Esophagus muscularis mucosa (tissue), 4 donors: ENCODE data around the gene MON2. TPM values are rescaled to one million over a fixed set of nuclear protein-coding genes. Genes with fewer than 3 reads are reported as not detected.
"Not testable (repeated sequence)": the region's sequence is repeated elsewhere in the genome, so short reads cannot be mapped to it uniquely, and the experiment has no call there.

ENCODE experiments used
- DNase-seq: peaks from one replicate; pipeline ENCODE4 v3.0.0-alpha.2; 2017; ENCODE audit errors: extremely low spot score
- H3K27ac ChIP-seq, 4 donors: fragments of 200-600 bp; sonication (generic); replicated peaks in 1 of 4; 1 replicate in 3 of 4; 2 replicates in 1 of 4; pipeline ENCODE4 v1.5.1; 2016 to 2019; ENCODE audit warnings: mild to moderate bottlenecking in 1 of 4
- H3K27me3 ChIP-seq, 4 donors: fragments of 200-600 bp; sonication (generic); one replicate each; pipeline versions ENCODE4 v1.5.1 to v1.6.0; 2016 to 2019
- H3K36me3 ChIP-seq, 4 donors: fragments of 200-600 bp; sonication (generic); one replicate each; pipeline ENCODE4 v1.5.1; 2016 to 2019
- H3K4me1 ChIP-seq, 4 donors: fragments of 200-600 bp; sonication (generic); one replicate each; pipeline ENCODE4 v1.5.1; 2016 to 2019
- H3K4me3 ChIP-seq, 4 donors: fragments of 200-600 bp; sonication (generic); 1 replicate in 2 of 4; 2 replicates in 2 of 4; pipeline ENCODE4 v1.5.1; 2016 to 2019; ENCODE audit warnings: mild to moderate bottlenecking in 4 of 4, moderate library complexity in 1 of 4
- H3K9me3 ChIP-seq, 4 donors: fragments of 200-600 bp; sonication (generic); 1 replicate in 3 of 4; 2 replicates in 1 of 4; pipeline ENCODE4 v1.5.1; 2016 to 2019
- CTCF ChIP-seq, 3 experiments: fragments of 200-600 bp in 2 of 3; fragments of 450-650 bp in 1 of 3; sonication (generic) in 2 of 3; IDR thresholded peaks; one replicate each; pipeline ENCODE4 v1.5.1; 2017 to 2019; ENCODE audit warnings: antibody characterized with exemption in 3 of 3, mild to moderate bottlenecking in 2 of 3, moderate library complexity in 1 of 3
- EP300 ChIP-seq: sonication (generic); formaldehyde crosslinking; IDR thresholded peaks from one replicate; pipeline ENCODE4 v1.6.1; 2017; ENCODE audit warnings: antibody characterized with exemption
- POLR2A ChIP-seq: fragments of 450-650 bp; IDR thresholded peaks from one replicate; pipeline ENCODE4 v1.6.1; 2017; ENCODE audit warnings: antibody characterized with exemption, moderate library complexity, mild to moderate bottlenecking, low read depth
- POLR2AphosphoS5 ChIP-seq, 2 donors: sonication (generic); formaldehyde crosslinking; IDR thresholded peaks; one replicate each; pipeline ENCODE4 v1.6.1; 2017; ENCODE audit warnings: antibody characterized with exemption in 2 of 2
- WGBS: methylation state at CpG from one replicate; pipeline ENCODE4 v1.1.5; 2018; 5-methylcytosine and 5-hydroxymethylcytosine counted together
- intact Hi-C: fragments of 100-400 bp; cut with DNase I; formaldehyde crosslinking; loops from one replicate; pipeline ENCODE4 v1.15.1; 2023
- total RNA-seq, 4 donors: library from RNA; depleted of rRNA; stranded (reverse); fragments of >200 nt; gene quantifications; one replicate each; pipeline versions ENCODE4 v1.1.0 to v1.2.1, GENCODE V29; 2016

MON2 gene
- total RNA-seq, 4 donors from 2014 or later: 21.5 to 47.3 (median 30.8) TPM

GRCh38 chr12:62542814-62543213 is 76.2 kb downstream of the MON2 start:
- Histone ChIP-seq H3K9me3 (no peaks in the 10 kb centered on the region), H3K27me3 (no peaks in the 10 kb centered on the region), H3K4me3 (no peak overlapping the region), H3K27ac (no peak overlapping the region), H3K36me3 (peaks cover 17 to 80% (median 58%) of the 10 kb centered on the region in 4 donors), H3K4me1 (peaks cover 2 to 7% (median 6%) of the 10 kb centered on the region in 4 donors)
- TF ChIP-seq POLR2AphosphoS5 (IDR thresholded peaks at IDR 0.05) (no peak), POLR2A (no peak), CTCF (IDR thresholded peaks at IDR 0.05) (no peak), EP300 (no peak)
- intact Hi-C loops: no loop called here
- WGBS: 94% methylated on average over 1 of the region's 1 CpG
- DNase-seq: no peak

- intact Hi-C loops: no loop called here
- 97% methylated on average over 5 of the region's 5 CpGs for WGBS
- H3K4me3 ChIP-seq: no peak overlapping the region
- no peak for TF ChIP-seq POLR2AphosphoS5 (IDR thresholded peaks at IDR 0.05)
- no peak for TF ChIP-seq EP300
- TF ChIP-seq POLR2A: no peak
- no peak for TF ChIP-seq CTCF (IDR thresholded peaks at IDR 0.05)
- no peaks in the 10 kb centered on the region for H3K27me3 ChIP-seq
- H3K4me1 ChIP-seq: peaks cover 0 to 2% (median 1%) of the 10 kb centered on the region in 4 donors
- no peak for DNase-seq
- H3K9me3 ChIP-seq: no peaks in the 10 kb centered on the region
- peaks cover 22 to 79% (median 61%) of the 10 kb centered on the region in 4 donors for H3K36me3 ChIP-seq
- H3K27ac ChIP-seq: no peak overlapping the region
These were observed 76.7 kb downstream of the MON2 start for GRCh38 chr12:62543324-62543723.

GRCh38 chr12:62543741-62544140 is 77.1 kb downstream of the MON2 start:
- Histone ChIP-seq H3K27me3 (no peaks in the 10 kb centered on the region), H3K27ac (no peak overlapping the region), H3K9me3 (no peaks in the 10 kb centered on the region), H3K4me3 (no peak overlapping the region), H3K4me1 (no peaks in the 10 kb centered on the region), H3K36me3 (peaks cover 22 to 82% (median 61%) of the 10 kb centered on the region in 4 donors)
- intact Hi-C loops: no loop called here
- no peak for DNase-seq
- TF ChIP-seq POLR2A (no peak), POLR2AphosphoS5 (IDR thresholded peaks at IDR 0.05) (no peak), EP300 (no peak), CTCF (IDR thresholded peaks at IDR 0.05) (no peak)
- WGBS: 100% methylated on average over 3 of the region's 3 CpGs

DNA sequence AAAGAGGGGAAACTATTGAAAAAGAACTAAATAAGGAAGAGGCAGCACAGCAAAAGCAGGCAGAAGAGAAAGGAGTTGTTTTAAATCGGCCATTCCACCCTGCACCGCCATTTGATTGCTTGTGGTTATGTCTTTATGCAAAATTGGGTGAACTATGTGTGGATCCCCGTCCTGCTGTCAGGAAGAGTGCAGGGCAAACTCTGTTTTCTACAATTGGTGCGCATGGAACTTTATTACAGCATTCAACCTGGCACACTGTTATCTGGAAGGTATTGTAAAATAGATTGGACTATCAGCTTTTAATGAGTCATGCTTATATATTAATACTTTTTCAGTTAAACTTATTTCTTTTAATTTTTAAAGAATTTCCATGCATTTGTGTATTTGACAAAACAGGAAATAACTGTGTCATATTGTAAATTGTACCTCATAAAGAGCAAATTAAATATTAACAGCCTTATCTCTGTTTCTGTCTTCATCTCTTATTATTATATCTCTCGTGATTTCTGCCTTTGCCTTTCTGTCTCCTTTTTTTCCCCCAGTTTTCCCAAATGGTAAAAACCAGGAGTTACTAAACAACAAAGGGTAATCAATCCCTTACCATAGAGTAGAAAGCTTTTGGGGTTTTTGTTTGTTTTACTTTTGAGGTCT is 86.4 kb downstream of the MON2 start:
- Histone ChIP-seq H3K4me3 (no peak overlapping the region), H3K36me3 (peaks cover 48 to 88% (median 66%) of the 10 kb centered on the region in 4 donors), H3K9me3 (no peaks in the 10 kb centered on the region), H3K27ac (no peak overlapping the region), H3K4me1 (no peaks in the 10 kb centered on the region), H3K27me3 (no peaks in the 10 kb centered on the region)
- intact Hi-C loops: no loop called here
- TF ChIP-seq EP300: no peak
- WGBS: 95% methylated on average over 5 of the region's 5 CpGs
- DNase-seq: no peak

GRCh38 chr12:62559366-62559765 is 92.7 kb downstream of the MON2 start:
- DNase-seq, H3K4me1 ChIP-seq, H3K9me3 ChIP-seq, H3K27me3 ChIP-seq, H3K4me3 ChIP-seq, intact Hi-C loops, H3K27ac ChIP-seq: not testable (repeated sequence)
- 100% methylated on average over 1 of the region's 1 CpG for WGBS
- H3K36me3 ChIP-seq: peaks cover 26 to 75% (median 45%) of the 10 kb centered on the region in 4 donors

DNA sequence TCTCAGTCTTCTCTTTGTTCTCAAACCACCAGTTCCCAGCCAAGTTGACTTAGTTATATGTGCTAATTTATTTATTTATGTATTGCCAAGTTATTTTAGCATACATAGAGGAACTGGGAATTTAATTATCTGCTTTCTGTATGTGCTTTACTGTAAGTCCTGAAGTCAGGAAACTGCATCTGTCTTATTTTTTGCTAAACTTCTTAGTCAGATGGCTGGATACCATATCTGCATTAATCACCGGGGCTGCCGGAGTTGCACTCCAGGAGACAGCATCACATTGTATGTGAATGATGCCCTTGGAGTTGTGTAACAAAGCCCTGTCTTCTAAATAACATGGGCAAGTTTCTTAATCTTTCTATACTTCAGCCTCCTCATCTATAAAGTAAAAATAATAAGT is 96.2 kb downstream of the MON2 start:
- H3K36me3 ChIP-seq: peaks cover 5 to 72% (median 31%) of the 10 kb centered on the region in 4 donors
- H3K27ac ChIP-seq: no peak overlapping the region
- H3K4me3 ChIP-seq: no peak overlapping the region
- H3K9me3 ChIP-seq: no peaks in the 10 kb centered on the region
- no peak for DNase-seq
- no peaks in the 10 kb centered on the region for H3K4me1 ChIP-seq
- no peaks in the 10 kb centered on the region for H3K27me3 ChIP-seq
- intact Hi-C loops: no loop called here
- TF ChIP-seq EP300: no peak
- TF ChIP-seq CTCF (IDR thresholded peaks at IDR 0.05): no peak
- TF ChIP-seq POLR2AphosphoS5 (IDR thresholded peaks at IDR 0.05): no peak
- no peak for TF ChIP-seq POLR2A
- 85% methylated on average over 2 of the region's 2 CpGs for WGBS
